CD4-positive, alpha-beta T cell treated with Interleukin-12 subunit alpha and Interleukin-12 subunit beta, for 1 hour (primary cell): ENCODE measurements around the gene FBXO10.

Experiments used
- DNase-seq: peaks from one replicate; pipeline ENCODE4 v3.0.0-alpha.2; 2020

The FBXO10 gene

GRCh38 chr9:37587521-37587920 is 11.3 kb upstream of the FBXO10 start:
- no peak for DNase-seq

GRCh38 chr9:37583522-37584121 is 7.4 kb upstream of the FBXO10 start:
- DNase-seq, result no peak

GRCh38 chr9:37582548-37583157 is 6.5 kb upstream of the FBXO10 start:
- peak; percentile 49 for DNase-seq

- no peak for DNase-seq
Observed at GRCh38 chr9:37575511-37575914, 667 bp downstream of the FBXO10 start.

GRCh38 chr9:37575001-37575400 is 1.2 kb downstream of the FBXO10 start:
- DNase-seq, result no peak

- no peak for DNase-seq
Observed at GRCh38 chr9:37574241-37574721, 1.9 kb downstream of the FBXO10 start.

GRCh38 chr9:37571282-37571681 is 4.9 kb downstream of the FBXO10 start:
- no peak for DNase-seq

GRCh38 chr9:37566716-37567115 is 9.5 kb downstream of the FBXO10 start:
- no peak for DNase-seq

GRCh38 chr9:37565661-37566618 is 10.2 kb downstream of the FBXO10 start:
- no peak for DNase-seq

- DNase-seq, result no peak
Observed at GRCh38 chr9:37564916-37565315, 11.3 kb downstream of the FBXO10 start.

- DNase-seq, result no peak
Observed at GRCh38 chr9:37563806-37564513, 12.2 kb downstream of the FBXO10 start.

- no peak for DNase-seq
Observed at GRCh38 chr9:37562826-37563225, 13.4 kb downstream of the FBXO10 start.

GRCh38 chr9:37561682-37562081 is 14.5 kb downstream of the FBXO10 start:
- DNase-seq, result no peak

GRCh38 chr9:37559855-37560592 is 16.2 kb downstream of the FBXO10 start:
- DNase-seq, result no peak

- no peak for DNase-seq
Observed at GRCh38 chr9:37559125-37559524, 17.1 kb downstream of the FBXO10 start.

- no peak for DNase-seq
Observed at GRCh38 chr9:37555786-37556185, 20.4 kb downstream of the FBXO10 start.

- no peak for DNase-seq
Observed at GRCh38 chr9:37554318-37554717, 21.9 kb downstream of the FBXO10 start.

- DNase-seq, result no peak
Observed at GRCh38 chr9:37551888-37552287, 24.3 kb downstream of the FBXO10 start.

GRCh38 chr9:37551468-37551867 is 24.7 kb downstream of the FBXO10 start:
- DNase-seq, result no peak

GRCh38 chr9:37550781-37551180 is 25.4 kb downstream of the FBXO10 start:
- no peak for DNase-seq

GRCh38 chr9:37549527-37549926 is 26.7 kb downstream of the FBXO10 start:
- DNase-seq, result no peak

GRCh38 chr9:37547328-37547878 is 28.8 kb downstream of the FBXO10 start:
- DNase-seq, result no peak
